SW 1271 (cell line): Measurements from ENCODE around the gene NIM1K.
"Not testable (repeated sequence)": the region's sequence is repeated elsewhere in the genome, so short reads cannot be mapped to it uniquely, and the experiment has no call there.

Experiments
- DNase-seq, 2 experiments: peaks; one replicate each; lab custom pipeline; 2025; lab: John Stamatoyannopoulos, UW

Gene NIM1K

GRCh38 chr5:43190755-43191603 is 1.0 kb upstream of the NIM1K start:
- DNase-seq = no peak

DNA sequence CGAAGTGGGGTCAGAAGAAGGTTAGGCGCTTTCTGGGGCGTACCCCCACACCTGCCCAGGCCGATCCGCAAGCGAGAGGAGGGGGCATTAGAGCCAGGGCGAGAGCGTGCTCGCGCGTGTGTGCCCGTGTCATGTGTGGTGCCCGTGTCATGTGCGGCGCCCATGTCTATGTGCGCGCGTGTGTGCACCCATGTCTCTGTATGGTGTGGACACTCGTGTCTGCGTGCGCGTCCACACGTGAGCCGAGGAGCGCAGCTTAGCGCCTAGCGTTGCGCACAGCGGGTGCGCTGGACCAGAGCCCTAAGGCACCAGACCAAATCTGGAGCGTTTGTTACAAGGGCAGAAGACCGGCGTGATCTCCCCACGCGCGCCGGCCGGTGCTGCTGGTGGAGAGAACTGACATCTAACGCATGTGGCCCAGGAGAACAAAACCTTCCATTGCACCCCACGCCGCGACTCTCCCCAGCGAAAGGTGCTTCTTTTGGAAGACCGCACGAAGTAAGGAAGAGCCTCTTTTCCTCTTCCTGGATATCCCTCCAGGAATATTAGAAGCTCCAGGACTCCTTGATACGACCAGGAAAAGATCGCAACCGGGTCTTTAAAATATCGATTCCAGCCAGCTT is 644 bp downstream of the NIM1K start:
- DNase-seq = no peak

GRCh38 chr5:43193181-43193893 is 1.3 kb downstream of the NIM1K start:
- DNase-seq = peak in 1 of 2 experiments; percentile 24

GRCh38 chr5:43193894-43194265 is 1.9 kb downstream of the NIM1K start:
- DNase-seq = no peak

DNA sequence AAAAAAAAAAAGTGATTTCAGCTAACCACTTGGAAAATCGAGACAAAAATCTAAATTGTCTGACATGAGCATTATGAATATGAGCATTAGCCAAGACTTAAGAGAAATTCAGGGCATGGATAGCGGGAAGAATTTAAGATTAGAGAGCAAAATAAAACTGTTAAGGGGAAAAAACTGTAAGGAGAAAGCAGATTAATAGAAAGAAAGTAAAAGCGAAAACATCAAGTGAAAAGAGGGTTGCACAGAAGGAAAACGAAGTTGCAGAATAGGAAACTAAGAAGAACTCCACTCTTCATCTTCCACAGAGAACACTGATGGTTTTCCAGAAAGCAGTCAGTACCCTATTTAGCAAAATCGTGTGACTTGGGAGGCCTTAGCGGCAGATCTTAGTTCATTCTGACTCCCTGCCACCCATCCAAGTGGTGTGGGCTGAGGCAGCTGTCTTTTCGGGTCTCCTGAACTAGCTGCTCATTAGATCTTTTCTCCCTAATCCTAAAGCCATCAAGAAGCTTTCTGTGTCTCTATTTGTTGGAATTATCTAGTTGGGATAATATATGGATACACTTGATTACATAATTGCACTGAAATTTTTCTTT is 3.7 kb downstream of the NIM1K start:
- DNase-seq = no peak

GRCh38 chr5:43197535-43197934 is 5.5 kb downstream of the NIM1K start:
- DNase-seq = no peak

GRCh38 chr5:43201442-43201841 is 9.4 kb downstream of the NIM1K start:
- DNase-seq = not testable (repeated sequence)

DNA sequence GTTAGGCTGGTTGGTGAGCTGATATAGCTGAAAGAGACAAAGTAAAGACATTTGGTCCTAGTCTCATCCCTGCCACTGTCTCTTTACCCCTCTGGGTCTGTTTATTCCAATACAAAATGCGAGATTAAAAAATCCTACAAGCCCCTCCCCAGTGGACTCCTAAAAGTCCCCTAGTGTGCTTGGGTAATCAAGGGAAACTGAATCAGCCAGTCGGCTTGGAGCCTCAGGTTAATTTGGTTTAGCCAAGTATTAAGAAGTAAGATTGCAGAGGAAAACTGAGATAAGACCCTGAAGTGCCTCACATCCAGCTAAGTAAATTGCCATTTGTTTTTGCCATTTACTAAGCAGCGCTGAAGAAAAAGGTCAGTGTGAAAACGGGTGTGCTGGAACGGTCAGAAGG is 10.4 kb downstream of the NIM1K start:
- no peak for DNase-seq

DNA sequence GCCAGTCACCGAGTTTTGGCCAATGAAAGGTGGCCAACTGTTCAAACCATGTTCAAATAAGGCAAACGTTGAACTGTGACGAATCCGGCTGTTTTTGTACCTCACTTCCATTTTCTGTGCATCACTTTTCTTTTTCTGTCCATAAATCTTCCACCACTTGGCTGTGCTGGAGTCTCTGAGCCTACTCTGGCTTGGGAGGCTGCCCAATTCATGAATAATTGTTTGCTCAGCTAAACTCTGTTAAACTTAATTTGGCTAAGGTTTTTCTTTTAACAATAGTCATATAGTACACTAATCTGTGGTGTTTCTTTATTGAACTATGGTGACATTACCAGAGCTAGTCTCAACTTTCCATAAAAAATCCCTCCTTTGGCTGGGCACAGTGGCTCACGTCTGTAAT is 11.3 kb downstream of the NIM1K start:
- no peak for DNase-seq

GRCh38 chr5:43204958-43205357 is 12.9 kb downstream of the NIM1K start:
- no peak for DNase-seq

DNA sequence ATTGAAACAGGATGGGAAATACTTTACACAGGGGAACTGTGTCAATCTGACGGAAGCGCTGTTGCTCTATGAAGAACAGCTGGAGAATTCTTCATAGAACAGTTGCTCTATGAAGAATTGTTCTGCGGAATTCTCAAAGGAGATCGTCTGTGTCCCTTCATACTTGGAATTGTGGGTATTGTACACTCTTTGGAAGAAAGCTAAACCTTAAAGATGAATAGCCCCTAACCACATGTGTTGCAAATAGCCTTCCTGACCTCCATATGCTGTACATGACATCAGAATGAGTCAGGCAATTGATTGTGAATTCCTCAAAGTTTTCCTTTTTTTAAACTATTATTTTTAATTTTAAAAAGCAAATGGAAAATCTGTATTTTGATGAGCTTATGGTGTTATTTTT is 15.6 kb downstream of the NIM1K start:
- no peak for DNase-seq

DNA sequence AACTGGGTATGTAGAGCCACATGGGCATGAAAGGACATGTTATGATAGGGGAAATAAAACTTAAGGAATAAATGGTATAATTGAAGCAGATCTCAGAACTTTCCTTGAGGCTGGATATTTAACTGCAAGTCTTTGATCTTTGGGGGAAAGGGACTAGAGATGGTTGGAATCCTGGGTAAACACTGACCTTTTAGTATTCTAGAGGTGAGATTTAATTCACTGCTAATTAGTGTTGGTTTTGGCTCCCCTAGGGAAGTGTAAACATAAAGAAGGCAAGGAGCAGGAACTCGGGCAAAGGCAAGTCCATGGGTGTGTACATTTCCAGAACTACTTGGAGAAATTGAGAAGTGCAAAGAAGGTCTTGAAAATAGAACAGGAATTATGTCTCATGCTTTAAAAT is 16.6 kb downstream of the NIM1K start:
- DNase-seq = no peak

DNA sequence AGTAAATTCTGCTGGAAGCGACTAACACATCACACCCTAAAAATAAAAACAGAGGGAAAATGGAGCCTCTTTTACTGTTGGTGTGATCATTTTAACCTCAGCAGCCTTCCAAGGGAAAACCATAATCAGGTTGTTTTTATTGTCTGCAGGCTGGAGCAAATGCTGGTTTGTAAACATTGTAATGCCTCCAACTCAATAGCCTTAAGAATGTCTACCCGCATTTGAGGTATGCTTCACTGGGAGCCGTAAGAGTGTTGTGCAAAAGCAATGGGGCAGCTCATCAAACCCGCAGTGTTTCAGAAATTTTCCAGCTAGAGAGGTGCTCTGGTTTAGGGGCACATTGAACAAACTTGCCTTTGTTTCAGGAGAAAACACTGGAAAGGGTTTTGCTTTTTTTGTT is 17.0 kb downstream of the NIM1K start:
- DNase-seq = no peak

- no peak for DNase-seq
Observed at GRCh38 chr5:43209833-43210232, 17.8 kb downstream of the NIM1K start.

DNA sequence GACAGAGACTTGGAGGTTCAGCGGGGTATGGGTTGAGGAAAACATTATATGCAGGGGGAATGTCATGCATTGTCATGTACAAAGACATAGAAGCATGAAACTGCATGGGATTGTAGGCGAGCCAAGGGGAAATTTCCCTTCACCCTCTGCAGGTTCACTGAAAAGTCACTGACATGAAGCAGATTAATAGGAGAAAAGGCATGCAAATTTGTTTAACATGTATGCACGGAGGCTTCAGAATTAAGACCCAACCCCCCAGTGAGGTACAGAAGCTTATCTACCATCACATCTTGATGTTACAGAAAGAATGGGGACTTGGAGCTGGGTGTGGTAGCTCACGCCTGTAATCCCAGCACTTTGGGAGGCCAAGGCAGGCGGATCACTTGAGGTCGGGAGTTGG is 18.5 kb downstream of the NIM1K start:
- no peak for DNase-seq

DNA sequence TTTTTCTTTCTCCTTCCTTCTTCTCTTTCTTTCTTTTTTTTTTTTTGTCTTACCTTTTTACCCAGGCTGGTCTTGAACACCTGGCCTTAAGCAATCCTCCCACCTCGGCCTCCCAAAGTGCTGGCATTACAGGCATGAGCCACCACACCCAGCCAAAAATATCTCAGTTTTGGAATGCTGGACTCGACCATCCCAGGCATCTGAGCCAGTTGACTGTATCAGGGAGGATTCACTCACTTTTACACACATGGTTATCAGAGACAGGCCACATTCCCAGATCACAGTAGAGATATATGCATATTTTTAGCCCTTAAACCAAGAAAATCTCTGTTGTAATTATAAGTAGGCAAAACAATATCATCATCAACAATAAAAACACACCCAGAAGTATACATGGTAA is 21.9 kb downstream of the NIM1K start:
- DNase-seq = no peak

DNA sequence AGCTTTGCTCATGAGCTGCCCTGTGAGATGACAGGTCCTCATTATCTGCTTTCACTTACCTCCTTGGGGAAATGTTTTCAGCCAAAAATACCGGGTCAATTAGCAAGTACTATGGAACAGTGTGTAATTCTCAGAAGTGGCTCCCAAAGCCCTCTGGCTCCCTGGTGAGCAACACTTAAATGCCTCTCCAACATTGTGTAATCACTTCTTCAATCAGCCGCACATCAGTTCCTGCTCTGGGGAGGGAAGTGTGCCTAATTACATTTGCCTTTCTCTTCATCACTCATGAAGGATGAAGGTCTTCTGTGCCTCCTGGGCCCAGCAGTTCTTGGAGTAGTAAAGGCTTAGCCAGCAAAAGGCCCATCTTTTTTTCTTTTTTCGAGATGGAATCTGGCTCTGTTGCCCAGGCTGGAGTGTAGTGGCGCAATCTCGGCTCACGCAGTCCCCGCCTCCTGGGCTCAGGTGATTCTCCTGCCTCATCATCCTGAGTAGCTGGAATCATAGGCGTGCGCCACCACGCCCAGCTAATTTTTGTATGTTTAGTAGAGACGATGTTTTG is 23.1 kb downstream of the NIM1K start:
- no peak for DNase-seq

DNA sequence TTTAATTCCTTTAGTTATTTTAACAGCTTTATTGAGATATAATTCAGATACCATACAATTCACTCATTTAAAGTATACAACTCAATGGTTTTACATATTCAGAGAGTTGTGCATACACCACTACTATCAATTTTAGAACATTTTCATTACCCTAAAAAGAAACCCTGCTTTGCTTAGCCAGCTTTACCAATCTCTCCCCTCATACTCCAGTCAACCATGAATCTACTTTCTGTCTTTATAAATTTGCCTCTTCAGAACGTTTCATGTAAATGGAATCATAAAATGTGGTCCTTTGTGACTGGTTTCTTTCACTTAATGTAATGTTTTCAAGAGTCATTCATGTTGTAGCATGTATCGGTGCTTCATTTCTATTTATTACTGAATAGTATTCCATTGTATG is 24.9 kb downstream of the NIM1K start:
- no peak for DNase-seq

DNA sequence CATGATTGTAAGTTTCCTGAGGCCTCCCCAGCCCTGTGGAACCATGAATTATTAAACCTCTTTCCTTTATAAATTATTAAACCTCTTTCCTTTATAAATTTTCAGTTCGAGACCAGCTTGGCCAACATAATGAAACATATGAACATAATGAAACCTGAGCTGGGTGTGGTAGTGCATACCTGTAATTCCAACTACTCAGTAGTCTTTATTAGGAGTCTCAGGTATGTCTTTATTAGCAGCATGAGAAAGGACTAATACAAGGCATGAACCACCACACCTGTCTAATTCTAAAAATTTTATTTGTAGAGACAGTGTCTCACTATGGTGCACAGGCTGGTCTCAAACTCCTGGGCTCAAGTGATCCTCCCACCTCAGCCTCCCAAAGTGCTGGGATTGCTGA is 27.1 kb downstream of the NIM1K start:
- no peak for DNase-seq

DNA sequence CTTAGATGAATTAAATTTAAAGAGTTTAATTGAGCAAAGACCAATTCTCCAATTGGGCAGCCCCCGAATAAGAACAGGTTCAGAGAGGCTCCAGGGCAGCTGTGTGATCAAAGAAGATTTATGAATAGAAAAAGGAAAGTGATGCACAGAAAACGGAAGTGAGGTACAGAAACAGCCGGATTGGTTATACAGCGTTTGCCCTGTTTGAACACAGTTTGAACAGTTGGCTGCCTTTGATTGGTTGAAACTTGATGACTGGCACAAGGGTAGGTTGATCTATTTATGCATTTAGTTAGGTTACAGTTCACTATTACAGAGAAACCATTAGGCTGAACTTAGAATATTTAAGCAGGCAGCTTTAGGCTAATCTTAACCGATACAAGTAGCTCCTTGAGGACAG is 29.5 kb downstream of the NIM1K start:
- DNase-seq = no peak

DNA sequence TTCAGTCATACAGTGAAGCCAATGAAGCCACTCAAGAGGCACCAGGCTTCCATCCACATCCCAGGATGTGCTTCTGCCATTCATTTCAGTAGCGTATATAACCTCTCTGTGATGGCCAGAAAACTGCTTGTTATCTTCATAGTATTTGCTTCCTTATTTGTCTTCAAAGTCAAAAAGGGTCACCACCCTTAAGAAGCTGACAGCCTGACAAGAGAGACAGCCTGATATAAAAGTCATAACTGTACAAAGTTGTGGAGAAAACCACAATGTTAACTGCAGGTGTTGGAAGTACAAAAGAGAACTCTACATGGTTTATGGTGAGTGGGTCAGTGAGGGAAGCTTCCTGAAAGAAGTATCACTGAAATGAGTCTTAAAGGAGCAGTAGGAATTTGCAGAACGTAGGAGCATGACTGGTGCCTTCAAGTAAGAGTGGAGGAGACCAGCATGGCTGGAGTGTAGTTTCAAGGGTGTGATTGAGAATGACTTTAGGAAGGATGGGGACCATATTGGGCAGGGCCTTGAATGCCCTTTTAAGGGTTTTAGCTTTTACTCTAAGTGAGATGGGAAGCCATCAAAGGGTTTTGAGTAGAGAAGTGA is 33.7 kb downstream of the NIM1K start:
- no peak for DNase-seq

- DNase-seq = peak; percentile 44 to 65
Observed at GRCh38 chr5:43227655-43228054, 35.6 kb downstream of the NIM1K start.
